ENCODE data around the gene GEMIN5.

GEMIN5 gene

GRCh38 chr5:154949781-154950180 lies 11.8 kb upstream of the GEMIN5 start:
- H3K4me3 ChIP-seq (ENCODE audit: low read depth, low read length), result no peak overlapping the region
- TF ChIP-seq CTCF (IDR thresholded peaks at IDR 0.05; ENCODE audit: borderline replicate concordance, insufficient read depth, low read depth, low read length), result no peak

- no peak for TF ChIP-seq CTCF (IDR thresholded peaks at IDR 0.05; ENCODE audit: borderline replicate concordance, insufficient read depth, low read depth, low read length)
- H3K4me3 ChIP-seq (ENCODE audit: low read depth, low read length), result no peak overlapping the region
Measured at GRCh38 chr5:154948313-154948712, 10.3 kb upstream of the GEMIN5 start.

- no peak for TF ChIP-seq CTCF (IDR thresholded peaks at IDR 0.05; ENCODE audit: borderline replicate concordance, insufficient read depth, low read depth, low read length)
- H3K4me3 ChIP-seq (ENCODE audit: low read depth, low read length), result no peak overlapping the region
Measured at GRCh38 chr5:154947778-154948177, 9.8 kb upstream of the GEMIN5 start.

GRCh38 chr5:154945695-154946301 lies 7.8 kb upstream of the GEMIN5 start:
- H3K4me3 ChIP-seq (ENCODE audit: low read depth, low read length), result no peak overlapping the region
- TF ChIP-seq CTCF (IDR thresholded peaks at IDR 0.05; ENCODE audit: borderline replicate concordance, insufficient read depth, low read depth, low read length), result peak; percentile 20; the same call in 1 of the 2 replicates

- TF ChIP-seq CTCF (IDR thresholded peaks at IDR 0.05; ENCODE audit: borderline replicate concordance, insufficient read depth, low read depth, low read length), result no peak
Measured at GRCh38 chr5:154944716-154945115, 6.7 kb upstream of the GEMIN5 start.

GRCh38 chr5:154943527-154943926 lies 5.5 kb upstream of the GEMIN5 start:
- TF ChIP-seq CTCF (IDR thresholded peaks at IDR 0.05; ENCODE audit: borderline replicate concordance, insufficient read depth, low read depth, low read length), result no peak
- no peak overlapping the region for H3K4me3 ChIP-seq (ENCODE audit: low read depth, low read length)

More at GRCh38 chr5:154944716-154945115, 6.7 kb upstream of the GEMIN5 start:
- H3K4me3 ChIP-seq (ENCODE audit: low read depth, low read length), result no peak overlapping the region

All from GM12875 (cell line).